PFSK-1 (cell line): Measurements from ENCODE around the gene CYYR1.

ENCODE experiments used
- FOXP2 ChIP-seq: optimal IDR thresholded peaks from 2 replicates; pipeline ENCODE3; 2011; ENCODE audit warnings: borderline replicate concordance, control low read depth, inconsistent platforms; ENCODE audit not compliant: insufficient read depth; ENCODE audit errors: extremely low read length, extremely low read depth
- POLR2AphosphoS5 ChIP-seq: IDR thresholded peaks from 2 replicates; pipeline ENCODE4 v1.6.1; 2012; ENCODE audit warnings: low read depth, mild to moderate bottlenecking, control low read depth, low read length, moderate library complexity
- SIN3A ChIP-seq: IDR thresholded peaks from 2 replicates; pipeline ENCODE4 v1.6.1; 2012; ENCODE audit warnings: mild to moderate bottlenecking, low read length, moderate library complexity, borderline replicate concordance; ENCODE audit not compliant: insufficient read depth
- TAF1 ChIP-seq: IDR thresholded peaks from 2 replicates; pipeline ENCODE4 v1.6.1; 2012; ENCODE audit warnings: low read length, control low read depth, borderline replicate concordance; ENCODE audit not compliant: insufficient read depth
- TF ChIP-seq, protein P1 (sequence below), 2 experiments: IDR thresholded peaks; 2 replicates each; pipeline versions ENCODE4 v1.6.1 to v1.8.0; 2011 to 2012; ENCODE audit warnings: low read depth in 2 of 2, low read length in 2 of 2, control low read depth in 1 of 2, inconsistent platforms in 1 of 2, mild to moderate bottlenecking in 1 of 2, moderate library complexity in 1 of 2; ENCODE audit not compliant: insufficient read depth in 1 of 2

Gene CYYR1

GRCh38 chr21:26597031-26597430, 23.9 kb upstream of the CYYR1 start:
- no peak for TF ChIP-seq FOXP2
- TF ChIP-seq SIN3A = no peak
- no peak for TF ChIP-seq TAF1
- TF ChIP-seq POLR2AphosphoS5 = no peak
- TF ChIP-seq, protein P1, sequence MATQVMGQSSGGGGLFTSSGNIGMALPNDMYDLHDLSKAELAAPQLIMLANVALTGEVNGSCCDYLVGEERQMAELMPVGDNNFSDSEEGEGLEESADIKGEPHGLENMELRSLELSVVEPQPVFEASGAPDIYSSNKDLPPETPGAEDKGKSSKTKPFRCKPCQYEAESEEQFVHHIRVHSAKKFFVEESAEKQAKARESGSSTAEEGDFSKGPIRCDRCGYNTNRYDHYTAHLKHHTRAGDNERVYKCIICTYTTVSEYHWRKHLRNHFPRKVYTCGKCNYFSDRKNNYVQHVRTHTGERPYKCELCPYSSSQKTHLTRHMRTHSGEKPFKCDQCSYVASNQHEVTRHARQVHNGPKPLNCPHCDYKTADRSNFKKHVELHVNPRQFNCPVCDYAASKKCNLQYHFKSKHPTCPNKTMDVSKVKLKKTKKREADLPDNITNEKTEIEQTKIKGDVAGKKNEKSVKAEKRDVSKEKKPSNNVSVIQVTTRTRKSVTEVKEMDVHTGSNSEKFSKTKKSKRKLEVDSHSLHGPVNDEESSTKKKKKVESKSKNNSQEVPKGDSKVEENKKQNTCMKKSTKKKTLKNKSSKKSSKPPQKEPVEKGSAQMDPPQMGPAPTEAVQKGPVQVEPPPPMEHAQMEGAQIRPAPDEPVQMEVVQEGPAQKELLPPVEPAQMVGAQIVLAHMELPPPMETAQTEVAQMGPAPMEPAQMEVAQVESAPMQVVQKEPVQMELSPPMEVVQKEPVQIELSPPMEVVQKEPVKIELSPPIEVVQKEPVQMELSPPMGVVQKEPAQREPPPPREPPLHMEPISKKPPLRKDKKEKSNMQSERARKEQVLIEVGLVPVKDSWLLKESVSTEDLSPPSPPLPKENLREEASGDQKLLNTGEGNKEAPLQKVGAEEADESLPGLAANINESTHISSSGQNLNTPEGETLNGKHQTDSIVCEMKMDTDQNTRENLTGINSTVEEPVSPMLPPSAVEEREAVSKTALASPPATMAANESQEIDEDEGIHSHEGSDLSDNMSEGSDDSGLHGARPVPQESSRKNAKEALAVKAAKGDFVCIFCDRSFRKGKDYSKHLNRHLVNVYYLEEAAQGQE (IDR thresholded peaks at IDR 0.05; ENCODE audit: insufficient read depth in 1 of 2, low read depth in 2 of 2, low read length in 2 of 2) = no peak

- no peak for TF ChIP-seq POLR2AphosphoS5
- no peak for TF ChIP-seq FOXP2
Measured at GRCh38 chr21:26595971-26596370, 22.9 kb upstream of the CYYR1 start.

DNA sequence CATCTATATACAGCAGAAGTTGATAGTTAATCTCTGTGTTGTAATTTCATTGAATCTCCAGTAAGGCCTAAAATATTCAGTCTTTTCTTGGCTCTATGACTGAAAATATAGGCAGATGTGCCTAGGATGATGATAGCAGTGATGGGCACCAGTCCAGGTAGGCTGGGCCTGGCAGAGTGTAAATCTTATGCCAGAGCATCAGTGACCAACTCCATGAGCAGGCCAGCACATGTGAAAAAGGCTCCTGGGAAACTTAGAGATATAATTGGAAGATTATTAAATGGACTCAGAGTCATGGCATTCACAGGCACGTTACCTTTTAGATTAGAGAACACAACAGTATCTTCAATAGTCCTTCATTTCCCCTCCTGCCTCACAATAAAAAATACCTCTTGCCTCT, 20.7 kb upstream of the CYYR1 start:
- TF ChIP-seq TAF1 = no peak
- TF ChIP-seq, protein P1 (IDR thresholded peaks at IDR 0.05; ENCODE audit: insufficient read depth in 1 of 2, low read depth in 2 of 2, low read length in 2 of 2) = no peak
- TF ChIP-seq POLR2AphosphoS5 = no peak
- TF ChIP-seq FOXP2 = no peak
- TF ChIP-seq SIN3A = no peak

- TF ChIP-seq, protein P1 (IDR thresholded peaks at IDR 0.05; ENCODE audit: insufficient read depth in 1 of 2, low read depth in 2 of 2, low read length in 2 of 2) = no peak
- TF ChIP-seq FOXP2 (no peak), TAF1 (no peak), POLR2AphosphoS5 (no peak), SIN3A (no peak)
Measured at GRCh38 chr21:26591543-26591942, 18.5 kb upstream of the CYYR1 start.

DNA sequence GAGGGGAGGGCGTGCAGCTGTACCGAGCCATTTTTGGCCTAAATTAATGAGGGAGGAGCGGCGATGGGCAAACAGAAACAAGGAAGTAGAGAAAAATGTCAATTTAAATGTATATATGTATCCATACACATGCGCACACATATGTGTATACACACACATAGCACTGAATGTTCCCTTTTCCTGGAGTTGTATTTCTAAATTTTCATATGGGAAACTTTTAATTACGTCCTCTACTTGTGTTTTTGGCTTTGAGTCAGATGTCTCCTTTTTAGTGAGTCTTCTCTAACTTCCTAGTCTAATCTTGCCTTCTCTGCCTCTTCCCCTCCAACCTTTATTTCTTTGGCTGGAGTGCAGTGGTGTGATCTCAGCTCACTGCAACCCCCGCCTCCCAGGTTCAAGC, 15.4 kb upstream of the CYYR1 start:
- no peak for TF ChIP-seq POLR2AphosphoS5

- TF ChIP-seq TAF1 (no peak), SIN3A (no peak), FOXP2 (no peak), POLR2AphosphoS5 (no peak)
- TF ChIP-seq, protein P1 (IDR thresholded peaks at IDR 0.05; ENCODE audit: insufficient read depth in 1 of 2, low read depth in 2 of 2, low read length in 2 of 2) = no peak
Measured at GRCh38 chr21:26587736-26588201, 14.7 kb upstream of the CYYR1 start.
